HCT116 (cell line): ENCODE measurements around the gene ZIC5. TPM values are rescaled to one million over a fixed set of nuclear protein-coding genes. Genes with fewer than 3 reads are reported as not detected.

Source experiments
- ATAC-seq: fragments of 200-7000 bp; cut with Tn5 transposase; 2 replicates; pipeline ENCODE4 v1.9.1; 2020; ENCODE audit warnings: mild to moderate bottlenecking, moderate library complexity
- BruUV-seq: library from RNA; stranded (reverse); fragments of 400-500 nt; replicated peaks from 2 replicates; lab custom pipeline; 2021; lab: Mats Ljungman, UMichigan
- CTCF ChIA-PET: fragments of 300-600 bp; sonication (Branson Sonifier 250); formaldehyde crosslinking; loops from one replicate; lab custom pipeline; 2021; ENCODE audit warnings: antibody characterized with exemption; lab: Charles Lee
- POLR2A ChIA-PET: fragments of 300-600, 350-600 bp; sonication (Branson Sonifier 250); formaldehyde crosslinking; loops from one replicate; lab custom pipeline; 2021; ENCODE audit warnings: antibody characterized with exemption; lab: Charles Lee
- RAD21 ChIA-PET, 2 experiments: fragments of 300-600 bp; sonication (Branson Sonifier 250); formaldehyde crosslinking; loops; one replicate each; lab custom pipeline; 2023; ENCODE audit warnings: low total read pairs in 2 of 2; ENCODE audit not compliant: uncharacterized antibody in 2 of 2, unreplicated experiment in 2 of 2, low non-redundant PET in 1 of 2; lab: Charles Lee
- DNase-seq: peaks from one replicate; pipeline ENCODE4 v3.0.0-alpha.2; 2010; ENCODE audit warnings: low read depth, low spot score
- H2AFZ ChIP-seq: fragments of 200-600 bp; shearing (Covaris generic), sonication (generic); 2 replicates; pipeline ENCODE4 v1.6.1; 2017; ENCODE audit warnings: low read depth, mixed run types, mixed read lengths, antibody characterized with exemption, low read length; ENCODE audit not compliant: poor library complexity, severe bottlenecking
- H3K27ac ChIP-seq: 2 replicates; pipeline ENCODE4 v1.5.1; 2012; ENCODE audit warnings: low read depth, low read length
- H3K27me3 ChIP-seq: fragments of 200-600 bp; sonication (generic); 2 replicates; pipeline ENCODE4 v1.6.1; 2016; ENCODE audit warnings: mixed run types, low read length, mixed read lengths; ENCODE audit not compliant: insufficient read depth
- H3K36me3 ChIP-seq, 2 experiments: fragments of 200-500 bp in 1 of 2; fragments of 200-600 bp in 1 of 2; sonication (Bioruptor generic) in 1 of 2; sonication (generic) in 1 of 2; 2 replicates each; pipeline versions ENCODE4 v1.5.1 to v1.6.1; 2014 to 2016; ENCODE audit warnings: low read length in 2 of 2, inconsistent platforms in 1 of 2, mixed read lengths in 1 of 2, mixed run types in 1 of 2; ENCODE audit not compliant: insufficient read depth in 2 of 2, control insufficient read depth in 1 of 2
- H3K4me1 ChIP-seq, 2 experiments: fragments of 200-600 bp in 1 of 2; sonication (generic) in 1 of 2; 2 replicates each; pipeline versions ENCODE4 v1.5.1 to v1.6.1; 2012 to 2017; ENCODE audit warnings: low read length in 2 of 2, inconsistent platforms in 1 of 2, mild to moderate bottlenecking in 1 of 2, mixed read lengths in 1 of 2, mixed run types in 1 of 2, moderate library complexity in 1 of 2; ENCODE audit not compliant: insufficient read depth in 2 of 2, control insufficient read depth in 1 of 2
- H3K4me2 ChIP-seq: fragments of 200-600 bp; sonication (generic); 2 replicates; pipeline ENCODE4 v1.6.1; 2017; ENCODE audit warnings: mixed run types, low read length, mixed read lengths
- H3K4me3 ChIP-seq, 2 experiments: fragments of 200-600 bp in 1 of 2; sonication (generic) in 1 of 2; replicated peaks in 1 of 2; 2 replicates each; pipeline ENCODE4 v1.5.1; 2011 to 2016; ENCODE audit warnings: low read length in 2 of 2, control low read depth in 1 of 2, low read depth in 1 of 2, mild to moderate bottlenecking in 1 of 2, mixed read lengths in 1 of 2, mixed run types in 1 of 2
- H3K79me2 ChIP-seq: fragments of 200-600 bp; sonication (generic); 2 replicates; pipeline ENCODE4 v1.6.1; 2017; ENCODE audit warnings: mild to moderate bottlenecking, mixed run types, low read length, moderate library complexity, mixed read lengths; ENCODE audit not compliant: insufficient read depth
- H3K9ac ChIP-seq: fragments of 200-600 bp; sonication (generic); 2 replicates; pipeline ENCODE4 v1.6.1; 2016; ENCODE audit warnings: low read length, mixed read lengths
- H3K9me2 ChIP-seq: fragments of 200-600 bp; sonication (generic), shearing (Covaris generic); 2 replicates; pipeline ENCODE4 v1.6.1; 2017; ENCODE audit warnings: mixed run types, mild to moderate bottlenecking, moderate library complexity; ENCODE audit not compliant: insufficient read depth
- H3K9me3 ChIP-seq, 2 experiments: fragments of 200-500 bp in 1 of 2; fragments of 200-600 bp in 1 of 2; sonication (Bioruptor generic) in 1 of 2; sonication (generic) in 1 of 2; 2 replicates each; pipeline ENCODE4 v1.6.1; 2014 to 2017; ENCODE audit warnings: low read length in 2 of 2, mixed read lengths in 2 of 2, inconsistent platforms in 1 of 2, low read depth in 1 of 2, mild to moderate bottlenecking in 1 of 2, mixed run types in 1 of 2, moderate library complexity in 1 of 2; ENCODE audit not compliant: control insufficient read depth in 1 of 2, insufficient read depth in 1 of 2
- H4K20me1 ChIP-seq: fragments of 200-600 bp; sonication (generic), shearing (Covaris generic); 2 replicates; pipeline ENCODE4 v1.6.1; 2017; ENCODE audit warnings: mixed run types, mild to moderate bottlenecking, moderate library complexity; ENCODE audit not compliant: insufficient read depth
- ATF3 ChIP-seq: IDR thresholded peaks from 2 replicates; pipeline ENCODE4 v1.6.1; 2012
- CBX3 ChIP-seq: IDR thresholded peaks from 2 replicates; pipeline ENCODE4 v1.6.1; 2012; ENCODE audit warnings: low read depth
- CEBPB ChIP-seq: IDR thresholded peaks from 2 replicates; pipeline ENCODE4 v1.6.1; 2012; ENCODE audit warnings: low read depth
- CTCF ChIP-seq, 3 experiments: fragments of 200-600 bp in 1 of 3; sonication (generic) in 1 of 3; IDR thresholded peaks in 2 of 3; conservative IDR thresholded peaks in 1 of 3; 2 replicates each; pipeline ENCODE4 v1.5.1; 2012 to 2017; ENCODE audit warnings: low read depth in 2 of 3, low read length in 2 of 3, antibody characterized with exemption in 1 of 3, borderline replicate concordance in 1 of 3, control low read depth in 1 of 3, mild to moderate bottlenecking in 1 of 3, mixed read lengths in 1 of 3, mixed run types in 1 of 3, moderate library complexity in 1 of 3; ENCODE audit not compliant: insufficient read depth in 1 of 3
- ELF1 ChIP-seq: IDR thresholded peaks from 2 replicates; pipeline ENCODE4 v1.6.1; 2012; ENCODE audit warnings: low read depth, borderline replicate concordance
- EZH2phosphoT487 ChIP-seq: fragments of 200-600 bp; IDR thresholded peaks from 2 replicates; pipeline ENCODE4 v1.6.1; 2018; ENCODE audit warnings: antibody characterized with exemption, borderline replicate concordance
- POLR2AphosphoS5 ChIP-seq: IDR thresholded peaks from 2 replicates; pipeline ENCODE4 v1.6.1; 2011; ENCODE audit warnings: mild to moderate bottlenecking, low read depth, low read length, moderate library complexity
- RAD21 ChIP-seq: IDR thresholded peaks from 2 replicates; pipeline ENCODE4 v1.6.1; 2012; ENCODE audit warnings: low read depth, mild to moderate bottlenecking
- REST ChIP-seq: IDR thresholded peaks from 2 replicates; pipeline ENCODE4 v1.6.1; 2012; ENCODE audit warnings: low read depth
- SP1 ChIP-seq: IDR thresholded peaks from 2 replicates; pipeline ENCODE4 v1.6.1; 2012; ENCODE audit warnings: low read depth
- TCF7L2 ChIP-seq: IDR thresholded peaks from 2 replicates; pipeline ENCODE4 v1.7.0; 2011; ENCODE audit warnings: borderline replicate concordance, inconsistent platforms; ENCODE audit not compliant: insufficient read depth, insufficient read length; ENCODE audit errors: extremely low read depth
- YY1 ChIP-seq: IDR thresholded peaks from 2 replicates; pipeline ENCODE4 v1.6.1; 2011; ENCODE audit warnings: low read length, low read depth, moderate library complexity, mild to moderate bottlenecking; ENCODE audit not compliant: insufficient replicate concordance; ENCODE audit errors: extremely low read depth
- ZNF274 ChIP-seq: fragments of 200-500 bp; sonication (Bioruptor generic); IDR thresholded peaks from 2 replicates; pipeline ENCODE4 v1.6.1; 2014; ENCODE audit warnings: mild to moderate bottlenecking, low read depth, low read length, inconsistent platforms
- intact Hi-C: fragments of 100-400 bp; cut with micrococcal nuclease; formaldehyde crosslinking; loops from 2 replicates; pipeline ENCODE4 v1.10.0; 2022
- total RNA-seq: library from RNA; stranded (reverse); gene quantifications from one replicate; pipeline ENCODE4 v1.2.1, GENCODE V29; 2021; ENCODE audit not compliant: unreplicated experiment

ZIC5 gene
- total RNA-seq, 1 experiment from 2014 or later: 10.3 TPM

- RAD21 ChIA-PET: interaction anchor here (0.8 to 1.4 kb wide), 3 partner anchors 318 to 598 kb away, joined by 4 read pairs; no protein-coding TSS in a partner anchor
- Histone ChIP-seq H3K4me2 (no peak overlapping the region), H3K27ac (no peak overlapping the region), H3K4me3 (no peak overlapping the region), H3K79me2 (no peaks in the 10 kb centered on the region), H3K36me3 (no peaks in the 10 kb centered on the region), H3K4me1 (no peaks in the 10 kb centered on the region), H3K9me3 (no peaks in the 10 kb centered on the region), H3K9me2 (no peaks in the 10 kb centered on the region), H2AFZ (no peak overlapping the region), H3K9ac (no peak overlapping the region), H4K20me1 (no peaks in the 10 kb centered on the region), H3K27me3 (no peaks in the 10 kb centered on the region)
- CTCF ChIA-PET: interaction anchor here (0.6 to 1.7 kb wide), 9 partner anchors 9 to 598 kb away, joined by 3 to 13 read pairs (median 4); no protein-coding TSS in a partner anchor
- DNase-seq (peak; percentile 73), ATAC-seq (peak; percentile 99)
- TF ChIP-seq ELF1: no peak
- TF ChIP-seq EZH2phosphoT487: no peak
- no peak for TF ChIP-seq ZNF274
- peak; percentile 54; the same call in 1 of the 2 replicates for TF ChIP-seq CEBPB
- TF ChIP-seq ATF3: no peak
- peak; percentile 99 to 100 (median 99) for TF ChIP-seq CTCF (IDR thresholded peaks at IDR 0.05 in 2 of 3, conservative IDR thresholded peaks at IDR 0.05 in 1 of 3; ENCODE audit: borderline replicate concordance in 1 of 3, insufficient read depth in 1 of 3, low read depth in 2 of 3, low read length in 2 of 3)
- no peak for TF ChIP-seq SP1
- peak; percentile 97 for TF ChIP-seq RAD21
- no peak for TF ChIP-seq POLR2AphosphoS5
- TF ChIP-seq REST: no peak
- peak; percentile 70; the same call in 1 of the 2 replicates for TF ChIP-seq CBX3
- TF ChIP-seq TCF7L2: no peak
- peak; percentile 40 for TF ChIP-seq YY1
- intact Hi-C loops: loop anchor here (1.0 to 5.0 kb wide), 3 partner anchors 259 to 598 kb away; no protein-coding TSS in a partner anchor
- no TSS peak for BruUV-seq
- POLR2A ChIA-PET: no interaction called here
These were observed 55.0 kb downstream of the ZIC5 start for GRCh38 chr13:99916366-99917103.
